Omental fat pad (tissue), 4 donors: ENCODE results near the gene GUCY2D. TPM values are rescaled to one million over a fixed set of nuclear protein-coding genes. Genes with fewer than 3 reads are reported as not detected.
"Not testable (repeated sequence)": the region's sequence is repeated elsewhere in the genome, so short reads cannot be mapped to it uniquely, and the experiment has no call there.

ENCODE experiments used
- ATAC-seq: fragments of 150-250 bp; one replicate; pipeline ENCODE4 v1.9.1; 2016; ENCODE audit warnings: mild to moderate bottlenecking, moderate library complexity; ENCODE audit not compliant: low FRiP score
- DNase-seq: peaks from one replicate; pipeline ENCODE4 v3.0.0-alpha.2; 2019; ENCODE audit warnings: low spot score
- total RNA-seq, 4 donors: library from RNA; depleted of rRNA; stranded (reverse); fragments of >200 nt; gene quantifications; one replicate each; pipeline ENCODE4 v1.1.0, GENCODE V29; 2016
- TF ChIP-seq, protein P1 (sequence below), 3 donors: fragments of 450-650 bp; IDR thresholded peaks; one replicate each; pipeline ENCODE4 v1.5.1; 2016 to 2017; ENCODE audit warnings: antibody characterized with exemption in 3 of 3, mild to moderate bottlenecking in 3 of 3, moderate library complexity in 2 of 3

The GUCY2D gene
- total RNA-seq, 4 donors from 2014 or later = 0.09 to 0.12 TPM; not detected in 2

DNA sequence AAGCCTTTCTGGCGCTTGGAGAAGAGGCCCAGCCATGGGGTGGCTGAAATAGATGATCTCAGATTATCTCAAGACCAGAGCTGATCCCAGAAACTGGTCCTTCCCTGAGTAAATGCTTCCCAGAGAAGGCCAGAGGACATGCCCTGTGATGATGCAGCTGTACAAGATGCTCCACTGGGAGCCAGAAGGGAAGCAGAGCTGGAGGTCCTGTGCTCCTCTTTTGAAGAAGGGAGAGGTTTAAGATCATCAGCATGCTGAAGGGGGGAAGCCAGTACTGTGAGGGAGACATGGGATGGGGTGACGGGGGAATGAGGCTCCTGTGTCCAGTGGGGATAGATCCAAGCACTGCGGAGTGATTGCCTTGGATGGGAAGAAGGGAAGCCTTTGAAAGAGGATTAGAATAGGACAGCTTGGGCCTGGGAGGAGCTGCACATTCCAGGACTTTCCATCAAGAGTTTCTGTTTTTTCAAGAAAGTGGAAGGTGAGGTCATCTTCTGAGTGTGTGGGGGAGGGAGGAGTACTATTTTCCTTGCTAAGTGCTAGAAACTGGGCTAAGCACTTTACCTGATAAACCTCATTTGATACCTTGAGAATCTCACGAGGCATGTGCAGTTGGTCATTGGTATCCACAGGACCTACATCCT is 20.1 kb downstream of the GUCY2D start:
- DNase-seq (no peak), ATAC-seq (no peak)
- TF ChIP-seq, protein P1, sequence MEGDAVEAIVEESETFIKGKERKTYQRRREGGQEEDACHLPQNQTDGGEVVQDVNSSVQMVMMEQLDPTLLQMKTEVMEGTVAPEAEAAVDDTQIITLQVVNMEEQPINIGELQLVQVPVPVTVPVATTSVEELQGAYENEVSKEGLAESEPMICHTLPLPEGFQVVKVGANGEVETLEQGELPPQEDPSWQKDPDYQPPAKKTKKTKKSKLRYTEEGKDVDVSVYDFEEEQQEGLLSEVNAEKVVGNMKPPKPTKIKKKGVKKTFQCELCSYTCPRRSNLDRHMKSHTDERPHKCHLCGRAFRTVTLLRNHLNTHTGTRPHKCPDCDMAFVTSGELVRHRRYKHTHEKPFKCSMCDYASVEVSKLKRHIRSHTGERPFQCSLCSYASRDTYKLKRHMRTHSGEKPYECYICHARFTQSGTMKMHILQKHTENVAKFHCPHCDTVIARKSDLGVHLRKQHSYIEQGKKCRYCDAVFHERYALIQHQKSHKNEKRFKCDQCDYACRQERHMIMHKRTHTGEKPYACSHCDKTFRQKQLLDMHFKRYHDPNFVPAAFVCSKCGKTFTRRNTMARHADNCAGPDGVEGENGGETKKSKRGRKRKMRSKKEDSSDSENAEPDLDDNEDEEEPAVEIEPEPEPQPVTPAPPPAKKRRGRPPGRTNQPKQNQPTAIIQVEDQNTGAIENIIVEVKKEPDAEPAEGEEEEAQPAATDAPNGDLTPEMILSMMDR (IDR thresholded peaks at IDR 0.05) = no peak

DNA sequence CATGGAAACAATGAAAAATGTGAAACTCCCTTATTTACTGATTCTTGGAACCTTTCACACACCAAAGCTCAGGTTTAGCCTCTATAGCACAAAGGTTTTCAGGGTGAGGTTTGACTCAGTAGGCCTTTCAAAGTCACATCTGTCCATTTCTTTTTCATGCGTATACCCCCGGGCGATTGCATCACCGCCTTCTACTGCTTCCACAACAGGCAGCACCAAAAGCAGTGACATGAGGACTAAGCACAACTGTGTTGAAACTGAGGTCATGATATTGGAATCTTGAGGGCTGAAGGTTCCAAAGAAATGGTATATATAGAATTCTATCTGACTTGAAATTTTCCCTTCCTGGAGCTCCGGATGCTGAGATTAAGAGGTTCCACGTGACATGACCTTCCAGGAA is 21.7 kb downstream of the GUCY2D start:
- ATAC-seq, DNase-seq: not testable (repeated sequence)

DNA sequence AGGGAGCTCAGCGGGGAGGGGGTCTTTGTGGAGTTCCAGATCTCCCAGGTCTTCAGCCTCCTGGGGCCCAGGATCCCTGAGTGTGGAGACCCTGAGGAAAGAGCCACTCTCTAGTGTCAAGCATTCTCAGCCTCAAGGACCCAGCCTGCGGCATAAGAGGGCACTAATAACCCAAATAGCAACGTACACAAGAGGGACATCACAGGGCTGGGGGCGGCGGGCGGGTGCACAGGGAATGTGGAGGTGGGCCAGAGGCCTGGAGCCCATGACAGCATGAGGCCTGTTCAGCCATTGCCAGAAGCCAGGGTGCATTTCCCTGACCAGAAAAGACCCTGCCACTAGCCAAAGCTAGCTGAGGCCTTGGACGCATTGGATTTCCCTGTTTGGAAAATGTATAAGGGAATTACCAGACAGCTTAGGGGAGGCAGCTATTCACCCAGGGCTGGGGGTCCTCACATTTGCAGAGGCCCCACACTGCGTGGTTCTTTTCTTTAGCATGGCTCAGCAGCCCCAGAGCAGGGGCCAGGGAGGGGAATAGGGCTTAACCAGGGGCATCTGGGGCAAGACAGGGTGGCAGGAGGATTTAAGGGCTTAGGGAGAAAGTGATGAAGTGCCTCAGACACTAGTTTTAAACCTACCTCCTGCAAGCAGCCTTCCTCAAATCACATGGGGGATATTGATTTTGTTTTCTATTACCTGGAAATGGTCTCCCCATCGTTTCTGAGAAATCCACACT is 22.9 kb downstream of the GUCY2D start:
- no peak for DNase-seq
- no peak for ATAC-seq
- TF ChIP-seq, protein P1 (IDR thresholded peaks at IDR 0.05) = no peak

DNA sequence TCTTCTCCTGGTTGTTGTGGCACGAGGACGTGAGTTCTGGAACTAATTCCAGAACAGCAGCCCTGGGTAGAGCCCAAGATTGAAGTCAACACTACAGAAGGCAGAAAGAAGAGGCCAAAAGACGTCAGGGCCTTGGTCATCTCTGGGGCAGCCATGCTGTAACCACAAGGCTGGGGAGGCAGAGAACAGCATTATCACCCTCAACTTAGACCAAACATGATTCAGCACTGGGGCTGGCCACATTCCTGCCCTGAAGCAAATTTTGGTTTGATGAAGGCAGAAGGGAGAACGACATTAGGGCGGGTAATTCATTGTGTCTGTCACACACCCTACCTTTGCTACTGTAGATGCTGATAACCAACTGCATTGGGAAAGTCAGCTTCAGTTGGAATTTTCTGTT is 26.7 kb downstream of the GUCY2D start:
- no peak for DNase-seq
- no peak for ATAC-seq
- TF ChIP-seq, protein P1 (IDR thresholded peaks at IDR 0.05) = no peak

DNA sequence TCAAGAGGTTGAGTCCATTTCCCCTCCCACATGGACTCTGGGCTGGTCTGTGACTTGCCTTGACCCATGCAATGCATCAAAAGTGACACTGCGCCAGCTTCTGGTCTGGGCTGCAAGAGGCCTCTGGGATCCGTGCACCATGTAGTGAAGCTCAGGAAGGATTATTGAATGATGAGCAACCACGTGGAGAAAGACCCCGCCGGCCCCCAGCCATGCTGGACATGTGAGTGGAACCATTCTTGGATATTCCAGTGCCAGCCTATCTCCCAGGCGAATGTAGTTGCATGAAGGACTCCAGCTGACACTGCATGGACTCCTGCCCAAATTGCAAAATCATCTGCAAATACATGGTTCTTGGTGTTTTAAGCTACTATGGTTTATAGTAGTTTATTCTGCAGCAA is 28.8 kb downstream of the GUCY2D start:
- no peak for ATAC-seq
- TF ChIP-seq, protein P1 (IDR thresholded peaks at IDR 0.05) = no peak
- no peak for DNase-seq

DNA sequence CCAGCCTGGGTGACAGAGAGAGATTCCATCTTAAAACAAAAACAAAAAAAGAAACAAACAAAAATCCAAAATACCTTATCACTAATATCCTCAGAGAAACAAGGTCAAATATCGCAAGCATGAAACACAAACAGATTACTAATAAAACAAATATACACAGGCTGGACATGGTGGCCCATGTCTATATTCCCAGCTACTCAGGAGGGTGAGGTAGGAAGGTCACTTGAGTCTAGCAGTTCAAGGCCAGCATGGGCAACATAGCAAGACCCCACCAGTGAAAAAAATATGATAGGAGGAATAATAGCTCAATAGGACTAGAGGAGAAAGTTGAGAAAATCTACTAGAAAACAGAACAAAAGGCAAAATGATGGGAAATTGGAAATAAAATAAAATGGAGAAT is 29.5 kb downstream of the GUCY2D start:
- DNase-seq = no peak
- TF ChIP-seq, protein P1 (IDR thresholded peaks at IDR 0.05) = no peak
- no peak for ATAC-seq

DNA sequence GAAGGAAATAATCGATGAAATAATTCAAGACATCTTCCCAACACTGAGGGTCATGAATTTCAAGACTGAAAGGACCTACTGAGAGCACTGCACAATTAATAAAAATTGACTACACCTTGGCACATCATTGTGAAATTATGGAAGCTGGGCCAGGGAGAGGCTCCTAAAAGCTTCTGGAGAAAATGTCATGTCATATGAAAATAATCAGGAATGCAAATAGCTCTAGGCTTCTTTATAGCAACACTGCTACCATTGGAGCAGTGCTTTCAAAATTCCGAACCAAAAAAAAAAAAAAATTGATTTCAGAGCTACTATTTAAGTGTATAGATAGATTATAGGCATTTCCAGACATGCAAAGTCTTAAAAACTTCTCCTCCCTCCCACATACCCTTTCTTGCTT is 30.0 kb downstream of the GUCY2D start:
- DNase-seq = no peak
- TF ChIP-seq, protein P1 (IDR thresholded peaks at IDR 0.05) = no peak
- ATAC-seq = no peak
